Natural killer cell (primary cell): ENCODE results near the gene SECTM1. TPM values are rescaled to one million over a fixed set of nuclear protein-coding genes. Genes with fewer than 3 reads are reported as not detected.
A peak's percentile ranks its signal among the peaks of the same experiment; 100 is the strongest.

Source experiments
- ATAC-seq, 3 donors: fragments of 150-1000 bp in 2 of 3; fragments of 200-7000 bp in 1 of 3; cut with Tn5 transposase; 1 replicate in 1 of 3; 2 replicates in 2 of 3; pipeline ENCODE4 v1.10.0; 2021; ENCODE audit warnings: mild to moderate bottlenecking in 2 of 3, moderate library complexity in 2 of 3
- DNase-seq, 2 donors: peaks; one replicate each; pipeline versions ENCODE4 v3.0.0 to v3.0.0-alpha.2; 2013 to 2021; ENCODE audit warnings: mixed read lengths in 1 of 2
- H3K27ac ChIP-seq: one replicate; pipeline ENCODE4 v1.5.1; 2013; ENCODE audit warnings: mild to moderate bottlenecking, low read length
- H3K27me3 ChIP-seq: one replicate; pipeline ENCODE4 v1.6.1; 2013; ENCODE audit warnings: low read length; ENCODE audit not compliant: control insufficient read depth, insufficient read depth
- H3K36me3 ChIP-seq: one replicate; pipeline ENCODE4 v1.6.1; 2013; ENCODE audit warnings: low read length; ENCODE audit not compliant: control insufficient read depth, insufficient read depth
- H3K4me1 ChIP-seq: one replicate; pipeline ENCODE4 v1.6.1; 2013; ENCODE audit warnings: low read length; ENCODE audit not compliant: control insufficient read depth, insufficient read depth
- H3K4me3 ChIP-seq: one replicate; pipeline ENCODE4 v1.5.1; 2013; ENCODE audit warnings: low read length
- H3K9me3 ChIP-seq: one replicate; pipeline ENCODE4 v1.6.1; 2013; ENCODE audit warnings: low read length; ENCODE audit not compliant: control insufficient read depth, insufficient read depth
- H3K27ac Mint-ChIP-seq, 2 donors: one replicate each; pipeline ENCODE4 v1.8.0; 2022; ENCODE audit warnings: mild to moderate bottlenecking in 2 of 2, mixed read lengths in 2 of 2, moderate library complexity in 1 of 2
- H3K27me3 Mint-ChIP-seq, 2 donors: one replicate each; pipeline ENCODE4 v1.8.0; 2022; ENCODE audit warnings: low read depth in 2 of 2, mixed read lengths in 2 of 2
- H3K36me3 Mint-ChIP-seq: one replicate; pipeline ENCODE4 v1.8.0; 2022; ENCODE audit warnings: mixed read lengths
- H3K4me1 Mint-ChIP-seq, 2 donors: one replicate each; pipeline ENCODE4 v1.8.0; 2022; ENCODE audit warnings: mixed read lengths in 2 of 2
- H3K4me3 Mint-ChIP-seq: one replicate; pipeline ENCODE4 v1.8.0; 2022; ENCODE audit warnings: mild to moderate bottlenecking, moderate library complexity, mixed read lengths
- H3K9me3 Mint-ChIP-seq, 2 donors: one replicate each; pipeline ENCODE4 v1.8.0; 2022; ENCODE audit warnings: mixed read lengths in 2 of 2
- WGBS: methylation state at CpG from one replicate; pipeline ENCODE4 v1.1.7; 2013; ENCODE audit warnings: missing lambda C conversion rate; ENCODE audit not compliant: insufficient coverage; 5-methylcytosine and 5-hydroxymethylcytosine counted together
- intact Hi-C: fragments of 100-400 bp; cut with micrococcal nuclease; formaldehyde crosslinking; loops from one replicate; pipeline ENCODE4 v1.14.2; 2022
- total RNA-seq, 4 donors: library from RNA; stranded (reverse); fragments of 120-200 nt in 1 of 4; gene quantifications; one replicate each; pipeline versions ENCODE4 v1.2.3 to v1.2.4, GENCODE V29; 2013 to 2022
- TF ChIP-seq, protein P1 (sequence below): fragments of 200-600 bp; IDR thresholded peaks from one replicate; pipeline ENCODE4 v1.8.0; 2022; ENCODE audit warnings: antibody characterized with exemption

Gene SECTM1
- total RNA-seq, 3 donors from 2014 or later (not counting 1 experiment from before 2014, with no cell fraction given) = 3.6 to 11.2 (median 6.3) TPM

DNA sequence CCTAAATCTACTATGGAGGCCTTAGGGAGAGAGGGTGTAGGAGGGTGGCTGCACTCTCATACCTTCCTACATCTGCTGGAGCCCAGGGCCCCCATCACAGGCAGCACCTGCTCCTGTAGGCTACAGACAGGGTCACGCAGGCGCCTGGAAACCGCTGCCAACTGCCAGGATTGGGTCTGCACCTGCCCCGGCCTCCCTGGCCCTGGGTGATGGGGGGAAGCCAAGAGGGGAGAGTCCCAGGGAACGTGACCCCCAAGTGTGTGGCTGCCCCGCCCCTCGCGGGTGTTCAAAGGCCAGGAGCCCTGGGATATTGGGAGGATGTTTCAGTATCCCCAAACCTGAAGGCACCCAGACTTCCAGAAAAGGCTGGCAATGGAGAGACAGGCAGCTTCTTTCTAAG is 19.9 kb upstream of the SECTM1 start:
- H3K4me3 ChIP-seq = no peak overlapping the region
- DNase-seq = no peak
- peaks cover 27% of the 10 kb centered on the region for H3K4me1 ChIP-seq
- ATAC-seq = no peak
- no peak overlapping the region for H3K4me3 Mint-ChIP-seq
- H3K4me1 Mint-ChIP-seq = peaks cover 7 to 20% of the 10 kb centered on the region in 2 donors
- H3K27ac ChIP-seq = no peak overlapping the region
- intact Hi-C loops = loop anchor here (5.0 kb wide), 1 partner anchor 64 kb away; the partner anchor contains the start of genes HEXD and OGFOD3
- H3K9me3 Mint-ChIP-seq = no peaks in the 10 kb centered on the region
- H3K9me3 ChIP-seq = no peaks in the 10 kb centered on the region
- H3K36me3 ChIP-seq = no peaks in the 10 kb centered on the region
- peaks cover 7 to 10% of the 10 kb centered on the region in 2 donors for H3K27me3 Mint-ChIP-seq
- WGBS = 86% methylated on average over 8 of the region's 8 CpGs
- H3K27ac Mint-ChIP-seq = no peak overlapping the region
- no peaks in the 10 kb centered on the region for H3K36me3 Mint-ChIP-seq
- H3K27me3 ChIP-seq = no peaks in the 10 kb centered on the region
- TF ChIP-seq, protein P1, sequence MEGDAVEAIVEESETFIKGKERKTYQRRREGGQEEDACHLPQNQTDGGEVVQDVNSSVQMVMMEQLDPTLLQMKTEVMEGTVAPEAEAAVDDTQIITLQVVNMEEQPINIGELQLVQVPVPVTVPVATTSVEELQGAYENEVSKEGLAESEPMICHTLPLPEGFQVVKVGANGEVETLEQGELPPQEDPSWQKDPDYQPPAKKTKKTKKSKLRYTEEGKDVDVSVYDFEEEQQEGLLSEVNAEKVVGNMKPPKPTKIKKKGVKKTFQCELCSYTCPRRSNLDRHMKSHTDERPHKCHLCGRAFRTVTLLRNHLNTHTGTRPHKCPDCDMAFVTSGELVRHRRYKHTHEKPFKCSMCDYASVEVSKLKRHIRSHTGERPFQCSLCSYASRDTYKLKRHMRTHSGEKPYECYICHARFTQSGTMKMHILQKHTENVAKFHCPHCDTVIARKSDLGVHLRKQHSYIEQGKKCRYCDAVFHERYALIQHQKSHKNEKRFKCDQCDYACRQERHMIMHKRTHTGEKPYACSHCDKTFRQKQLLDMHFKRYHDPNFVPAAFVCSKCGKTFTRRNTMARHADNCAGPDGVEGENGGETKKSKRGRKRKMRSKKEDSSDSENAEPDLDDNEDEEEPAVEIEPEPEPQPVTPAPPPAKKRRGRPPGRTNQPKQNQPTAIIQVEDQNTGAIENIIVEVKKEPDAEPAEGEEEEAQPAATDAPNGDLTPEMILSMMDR = no peak

DNA sequence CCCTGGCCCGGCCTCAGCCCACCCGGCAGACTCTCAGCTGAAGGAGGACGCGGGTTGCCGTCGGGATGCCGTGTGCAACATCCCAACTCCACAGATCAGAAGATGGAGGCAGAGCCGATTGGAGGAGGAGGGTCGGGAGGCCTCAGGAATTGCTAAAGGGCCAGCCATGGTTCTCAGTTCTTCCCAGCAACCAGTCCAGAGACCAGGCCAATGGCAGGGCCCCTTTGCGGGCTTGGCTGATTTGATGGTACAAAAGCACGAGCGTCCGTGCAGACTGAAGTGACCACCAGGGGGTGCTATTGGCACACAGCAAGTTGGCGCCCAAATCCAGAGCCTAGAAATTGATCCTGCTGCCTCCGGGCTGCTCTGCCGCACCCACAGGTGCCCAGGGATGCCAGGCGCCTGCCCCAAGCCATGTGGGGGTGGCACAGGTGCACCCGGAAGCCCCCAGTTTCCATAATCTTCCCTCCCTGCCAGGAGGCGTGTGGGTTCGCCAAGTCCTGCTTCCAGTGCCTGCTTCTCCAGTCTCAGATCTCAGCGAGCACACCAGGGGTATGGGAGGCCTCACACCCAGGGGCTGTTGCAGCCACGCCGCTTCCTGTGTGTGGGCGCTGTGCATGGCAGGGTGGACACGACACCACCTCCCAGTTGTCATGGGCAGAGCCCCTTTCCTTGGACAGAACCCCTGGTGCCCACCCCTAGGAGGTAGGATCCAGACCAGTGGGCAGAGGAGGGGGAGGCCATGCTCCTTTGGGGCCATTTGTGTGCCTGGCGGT is 18.3 kb upstream of the SECTM1 start:
- 43% methylated on average over 26 of the region's 26 CpGs for WGBS
- Histone ChIP-seq H3K9me3 (no peaks in the 10 kb centered on the region), H3K27ac (no peak overlapping the region), H3K36me3 (no peaks in the 10 kb centered on the region), H3K27me3 (no peaks in the 10 kb centered on the region), H3K4me1 (peaks cover 28% of the 10 kb centered on the region), H3K4me3 (no peak overlapping the region)
- ATAC-seq (peak; percentile 63 to 83 (median 64)), DNase-seq (peak; percentile 76 to 94)
- H3K27me3 Mint-ChIP-seq = peaks cover 0 to 6% of the 10 kb centered on the region in 2 donors
- H3K27ac Mint-ChIP-seq = no peak overlapping the region
- peaks cover 0 to 20% of the 10 kb centered on the region in 2 donors for H3K4me1 Mint-ChIP-seq
- intact Hi-C loops = loop anchor here (1.0 to 5.0 kb wide), 3 partner anchors 65 to 202 kb away; partner anchors contain the start of genes HEXD and OGFOD3
- H3K9me3 Mint-ChIP-seq = no peaks in the 10 kb centered on the region
- TF ChIP-seq, protein P1 = peak; percentile 97
- no peaks in the 10 kb centered on the region for H3K36me3 Mint-ChIP-seq
- no peak overlapping the region for H3K4me3 Mint-ChIP-seq

- Histone ChIP-seq H3K4me3 (no peak overlapping the region), H3K9me3 (no peaks in the 10 kb centered on the region), H3K4me1 (peaks cover 32% of the 10 kb centered on the region), H3K27ac (no peak overlapping the region), H3K36me3 (no peaks in the 10 kb centered on the region), H3K27me3 (no peaks in the 10 kb centered on the region)
- Mint-ChIP-seq H3K4me1 (peaks cover 4 to 25% of the 10 kb centered on the region in 2 donors), H3K4me3 (no peak overlapping the region), H3K36me3 (no peaks in the 10 kb centered on the region), H3K27me3 (peaks cover 0 to 9% of the 10 kb centered on the region in 2 donors), H3K27ac (peak overlapping the region; percentile 41 to 72), H3K9me3 (no peaks in the 10 kb centered on the region)
- TF ChIP-seq, protein P1 = no peak
- DNase-seq (no peak), ATAC-seq (peak in 1 of 3 donors; percentile 5)
- 32% methylated on average over 21 of the region's 21 CpGs for WGBS
- intact Hi-C loops = loop anchor here (1.0 to 5.0 kb wide), 2 partner anchors 66 to 203 kb away; partner anchors contain the start of genes HEXD and OGFOD3
These were observed 17.7 kb upstream of the SECTM1 start for GRCh38 chr17:82351254-82351712.
